Measurements from ENCODE around the gene FAM3C.

Gene FAM3C

DNA sequence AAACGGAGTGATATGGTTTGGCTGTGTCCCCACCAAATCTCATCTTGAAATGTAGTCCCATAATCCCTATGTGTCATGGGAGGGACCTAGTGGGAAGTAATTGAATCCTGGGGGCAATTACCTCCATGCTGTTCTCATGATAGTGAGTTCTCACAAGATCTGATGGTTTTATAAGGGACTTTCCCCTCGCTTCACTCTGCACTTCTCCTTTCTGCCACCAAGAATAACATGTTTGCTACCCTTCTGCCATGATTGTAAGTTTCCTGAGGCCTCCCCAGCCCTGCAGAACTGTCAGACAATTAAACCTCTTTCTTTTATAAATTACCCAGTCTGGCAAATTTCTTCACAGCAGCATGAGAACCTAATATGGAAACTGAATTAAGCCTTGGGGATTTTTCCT lies 19.1 kb downstream of the FAM3C start:
- no peak for DNase-seq

DNA sequence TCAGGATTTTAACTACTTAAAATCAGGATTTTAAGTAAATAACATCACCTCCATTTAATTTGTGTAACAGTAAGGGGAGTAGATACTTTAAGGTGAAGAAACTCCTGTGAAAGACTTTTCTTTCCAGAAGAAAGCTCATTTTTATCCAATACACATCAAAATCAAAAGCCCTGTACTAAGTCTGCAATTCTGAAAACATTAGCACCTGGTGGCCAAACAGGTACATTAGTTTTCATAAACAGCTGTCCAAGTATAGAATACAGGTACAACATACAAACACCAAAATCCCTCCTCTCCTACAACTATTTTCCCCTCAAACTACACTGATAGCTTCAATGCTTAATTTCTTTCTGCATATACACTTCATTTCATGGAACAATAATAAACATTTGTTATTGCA lies 22.9 kb downstream of the FAM3C start:
- no peak for DNase-seq

DNA sequence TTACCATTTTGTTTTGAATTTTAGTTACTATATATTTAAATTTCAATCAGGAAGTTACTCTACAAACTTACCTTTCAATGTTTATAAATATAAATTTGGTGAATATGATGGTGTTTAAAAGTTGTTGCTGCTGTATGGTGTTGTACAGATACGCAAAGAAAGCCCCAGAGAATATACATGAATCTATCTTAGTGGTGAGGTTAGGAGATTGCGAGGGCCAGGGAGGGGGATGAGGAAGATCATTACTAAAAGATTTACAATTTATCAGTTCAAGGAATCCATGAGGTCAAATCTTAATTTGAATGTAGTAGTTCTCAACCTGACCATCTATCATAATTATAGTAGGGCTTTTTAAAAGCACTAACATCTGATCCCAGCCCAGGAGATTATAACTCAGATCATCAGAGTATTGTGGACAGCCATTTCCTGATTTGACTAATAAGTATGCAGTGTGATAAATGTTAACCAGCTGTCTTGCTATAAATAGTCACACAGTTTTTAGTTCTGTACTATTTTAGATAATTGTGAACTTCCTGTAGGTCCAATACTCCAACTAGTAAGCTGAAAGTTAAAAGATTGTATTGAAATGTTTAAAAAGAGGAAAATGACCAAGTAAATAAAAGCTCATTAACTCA lies 23.6 kb downstream of the FAM3C start:
- DNase-seq = no peak

DNA sequence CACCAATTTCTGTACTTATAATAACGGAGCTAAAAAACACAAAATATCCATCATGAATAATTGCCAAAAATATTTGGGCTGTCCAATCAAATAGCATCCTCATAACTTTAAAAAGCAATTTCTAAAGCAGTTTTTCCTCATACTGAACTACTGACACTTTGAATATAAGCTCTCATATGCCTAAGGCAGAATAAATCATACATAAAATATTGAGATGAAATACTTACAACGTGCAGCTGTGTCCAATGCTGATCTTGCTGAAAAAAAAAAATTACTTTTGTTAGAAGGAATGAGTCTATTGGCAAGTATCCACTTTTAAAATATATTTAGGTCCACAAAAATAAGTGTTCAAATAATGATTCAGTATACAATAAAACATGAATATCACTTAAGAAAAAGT lies 24.2 kb downstream of the FAM3C start:
- no peak for DNase-seq

DNA sequence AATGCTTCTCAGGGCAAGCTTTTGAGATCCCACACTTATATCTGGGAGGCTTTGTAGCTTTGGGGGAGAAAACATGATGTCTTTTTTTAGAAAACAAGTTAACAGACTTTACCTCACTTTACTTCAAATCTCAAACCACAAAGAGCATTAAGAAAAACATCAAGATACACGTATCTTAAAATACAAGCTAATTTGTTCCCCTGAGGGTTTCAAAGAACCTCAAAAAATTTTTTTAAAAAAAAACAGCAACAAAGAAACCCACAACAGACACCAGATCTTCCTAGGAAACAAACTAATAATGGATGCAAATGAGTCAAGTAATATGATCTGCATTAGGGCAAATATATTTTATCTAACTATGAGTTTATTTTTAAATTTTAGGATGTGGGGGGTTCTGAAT lies 24.7 kb downstream of the FAM3C start:
- no peak for DNase-seq

DNA sequence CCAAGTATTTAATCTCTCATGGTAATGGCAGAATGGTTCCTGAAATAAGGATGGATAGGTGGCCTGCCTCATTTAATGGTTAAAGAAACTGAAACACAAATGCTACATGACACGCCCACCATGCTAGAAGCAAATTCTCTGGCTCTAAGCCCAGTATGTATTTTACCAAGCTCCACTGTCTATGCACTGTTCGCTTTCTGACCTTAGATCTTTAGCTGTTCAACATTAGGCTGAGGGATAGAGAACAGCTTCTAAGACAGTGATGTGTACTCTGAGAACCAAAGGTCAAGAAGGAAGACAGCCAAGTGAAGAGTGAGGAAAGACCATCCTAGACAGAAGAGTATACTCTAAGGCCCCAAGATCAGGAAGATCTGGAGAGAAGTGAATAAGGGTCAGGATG lies 26.6 kb downstream of the FAM3C start:
- no peak for DNase-seq

DNA sequence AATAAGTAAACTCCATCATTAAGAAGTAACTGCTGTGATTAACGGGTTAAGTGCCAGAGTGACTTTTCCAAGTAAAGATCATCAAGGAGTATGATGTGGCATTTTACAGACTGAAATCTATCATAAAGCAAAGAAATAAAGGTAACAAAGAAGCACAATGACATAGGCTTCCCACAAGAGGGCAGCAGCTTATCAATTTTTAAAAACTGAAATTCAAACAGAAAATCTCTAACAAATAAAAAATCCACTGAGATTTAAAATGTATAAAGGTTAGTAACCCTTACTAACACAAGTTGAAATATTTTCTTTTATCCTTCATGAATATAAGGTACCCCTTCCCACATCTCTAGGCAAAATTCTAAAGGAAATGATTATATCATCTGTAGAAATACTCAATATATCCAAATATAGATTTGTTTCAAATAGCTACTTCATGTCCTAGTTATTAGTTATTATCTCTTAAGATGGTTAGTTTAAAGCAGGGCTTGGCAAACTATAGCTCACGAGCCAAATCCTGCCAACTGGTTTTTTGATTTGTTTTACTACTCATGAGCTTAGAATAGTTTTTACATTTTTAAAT lies 29.2 kb downstream of the FAM3C start:
- DNase-seq = peak in 1 of 14 donors; percentile 13

DNA sequence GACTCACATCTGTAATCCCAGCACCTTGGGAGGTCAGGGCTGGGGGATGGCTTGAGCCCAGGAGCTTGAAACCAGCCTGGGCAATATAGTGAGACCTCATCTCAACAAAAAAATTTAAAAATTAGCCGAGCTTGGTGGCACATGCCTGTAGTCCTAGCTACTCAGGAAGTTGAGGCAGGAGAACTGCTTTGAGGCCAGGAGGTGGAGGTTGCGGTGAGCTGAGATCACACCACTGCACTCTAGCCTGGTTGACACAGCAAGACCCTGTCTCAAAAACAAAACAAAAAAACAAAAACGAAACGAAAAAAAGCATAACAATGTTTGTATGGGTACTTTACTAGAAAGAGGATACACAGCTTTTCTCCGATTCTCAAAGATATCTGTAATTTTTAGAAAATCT lies 35.5 kb downstream of the FAM3C start:
- DNase-seq = no peak

DNA sequence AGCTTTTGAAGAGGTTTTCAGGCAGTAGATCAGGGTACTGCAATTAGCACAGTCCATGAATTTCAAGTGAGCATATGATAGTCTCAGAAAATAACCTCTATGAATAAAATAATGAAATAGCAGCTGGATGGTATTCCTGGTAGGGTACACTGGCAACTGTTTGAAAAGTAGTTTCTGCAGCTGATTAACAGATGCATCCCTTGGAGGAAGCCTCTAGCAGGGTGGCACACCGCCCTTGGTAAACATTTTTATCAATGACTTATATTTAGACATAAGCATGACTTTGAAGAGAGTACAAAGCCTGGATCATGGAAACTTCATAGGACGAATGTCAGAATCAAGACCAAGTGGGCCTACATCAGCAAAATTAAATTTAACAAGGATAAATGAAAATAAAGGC lies 40.5 kb downstream of the FAM3C start:
- no peak for DNase-seq

DNA sequence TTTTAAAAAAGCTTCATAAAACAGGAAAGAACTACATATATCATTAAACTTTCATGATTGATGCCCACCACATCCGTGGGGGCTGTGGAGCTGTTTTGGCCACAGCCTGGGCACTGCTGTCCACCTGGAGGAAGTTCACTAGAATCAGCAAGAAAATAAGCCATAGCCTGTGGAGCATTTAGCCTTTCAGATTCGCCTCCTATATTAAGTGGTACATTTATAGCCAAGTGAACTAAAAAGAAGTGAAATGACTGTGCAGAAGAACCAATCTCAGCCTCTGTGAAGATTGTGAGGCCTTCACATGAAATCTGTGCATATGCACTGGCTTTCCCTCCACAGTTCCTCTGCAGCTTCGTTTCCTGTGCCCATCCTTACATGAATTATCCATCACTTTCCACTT lies 43.8 kb downstream of the FAM3C start:
- DNase-seq = no peak

DNA sequence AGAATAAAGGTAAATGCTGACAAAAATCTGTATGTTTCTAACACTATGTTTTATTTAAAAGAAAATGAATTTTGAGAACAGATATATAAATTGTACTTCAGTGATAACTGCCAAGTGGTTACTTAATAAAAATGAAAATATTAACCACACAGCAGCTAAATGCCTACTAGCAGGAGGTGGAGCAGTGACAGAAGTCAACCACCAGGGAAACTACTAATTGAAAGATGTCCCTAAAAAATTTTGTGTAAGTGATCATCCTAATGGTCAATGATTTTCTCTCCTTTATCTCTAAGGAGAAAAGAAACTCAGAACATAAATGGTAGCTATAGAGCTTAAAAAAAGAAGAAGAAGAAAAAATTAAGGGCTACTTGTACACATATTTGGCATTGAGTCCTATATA lies 44.4 kb downstream of the FAM3C start:
- DNase-seq = no peak

DNA sequence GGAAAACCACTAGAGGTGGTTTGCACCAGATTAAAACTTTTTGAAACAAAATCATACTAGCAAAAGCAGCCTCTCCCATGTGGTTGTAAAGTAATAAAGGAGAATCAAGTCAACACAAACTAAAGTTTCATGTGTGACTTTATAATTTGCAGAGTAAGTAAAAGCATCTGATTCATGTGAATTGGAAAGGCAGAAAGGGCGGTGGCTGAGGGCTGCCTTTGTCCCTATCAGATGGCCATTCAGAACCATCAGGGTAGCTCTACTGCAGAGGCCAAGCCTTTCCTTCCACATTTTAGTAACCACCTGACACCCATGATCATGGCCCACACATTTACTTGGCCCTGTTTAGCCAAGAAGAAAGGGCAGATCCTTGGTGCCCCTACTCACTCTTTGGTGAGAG lies 51.6 kb downstream of the FAM3C start:
- no peak for DNase-seq

DNA sequence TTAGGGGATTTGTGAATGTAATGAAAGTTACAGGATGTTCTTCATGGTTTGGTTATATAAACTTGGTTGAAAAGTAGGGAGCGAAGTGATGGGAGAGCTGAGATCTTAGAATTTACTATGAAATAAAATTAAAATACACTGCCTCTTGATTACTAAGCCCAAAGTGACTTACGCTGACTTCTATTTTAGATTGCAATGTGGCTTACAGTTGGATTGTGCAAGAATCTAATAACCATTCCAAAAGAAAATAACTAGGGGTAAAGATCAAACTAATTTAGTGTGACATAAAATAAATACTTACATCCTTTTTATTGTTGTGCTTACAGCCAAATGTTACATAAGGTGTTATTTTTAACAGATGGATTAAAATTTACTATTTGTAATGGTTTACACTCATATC lies 52.0 kb downstream of the FAM3C start:
- DNase-seq = no peak

DNA sequence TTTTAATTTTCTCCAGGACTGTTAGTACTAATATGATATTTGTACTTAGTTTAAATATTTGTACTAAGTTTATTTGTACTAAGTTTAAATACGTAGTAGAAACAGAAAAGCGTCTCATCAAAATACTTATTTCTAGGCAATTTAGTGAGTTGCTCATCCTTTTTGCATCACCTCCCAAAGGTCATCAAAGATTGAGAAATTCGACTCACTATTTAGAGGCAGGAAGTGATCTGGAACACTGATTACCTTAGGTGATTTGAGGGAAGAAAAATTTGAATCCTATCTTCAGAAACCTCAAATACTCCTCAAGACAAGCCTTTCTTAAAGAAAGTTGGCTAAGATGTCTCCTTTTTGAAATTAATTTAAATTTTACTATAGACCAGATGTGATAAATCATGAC lies 52.8 kb downstream of the FAM3C start:
- no peak for DNase-seq

DNA sequence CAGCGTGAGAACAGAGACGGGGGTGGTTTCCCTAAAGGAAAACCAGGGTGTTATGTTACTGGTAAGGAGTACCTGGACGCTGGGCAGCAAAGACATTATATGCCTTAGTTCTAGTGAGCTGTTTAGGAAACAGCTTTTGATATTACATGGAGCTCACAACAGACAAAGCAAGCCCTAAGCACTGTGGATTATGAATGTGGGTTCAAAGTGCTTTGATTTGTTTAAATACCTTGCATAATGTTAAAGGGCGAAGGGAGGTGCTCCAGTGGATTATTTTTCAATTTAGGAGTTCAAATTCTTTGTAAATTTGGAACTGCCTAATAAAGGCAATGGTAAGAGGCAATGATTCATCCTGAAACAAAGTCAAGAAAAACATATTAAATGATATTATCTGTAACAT lies 53.5 kb downstream of the FAM3C start:
- no peak for DNase-seq

DNA sequence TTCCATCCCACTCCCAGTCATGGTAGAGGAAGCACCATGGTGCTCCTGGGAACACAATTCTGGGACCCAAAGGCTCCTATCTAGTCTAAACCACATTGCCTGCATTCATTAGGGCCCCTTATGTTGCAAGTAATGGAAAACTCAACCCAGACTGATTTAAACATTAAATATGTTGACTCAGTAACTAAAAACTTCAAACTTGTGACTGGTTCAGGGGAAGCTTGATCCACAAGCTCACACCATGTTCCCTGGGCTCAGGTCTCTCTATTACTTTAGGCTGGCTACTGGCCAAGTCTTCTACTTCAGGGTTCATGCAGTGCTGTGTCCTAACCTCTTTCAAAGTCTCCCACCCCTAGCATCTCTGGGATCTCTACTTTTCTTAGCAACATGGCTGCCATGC lies 54.2 kb downstream of the FAM3C start:
- DNase-seq = no peak

DNA sequence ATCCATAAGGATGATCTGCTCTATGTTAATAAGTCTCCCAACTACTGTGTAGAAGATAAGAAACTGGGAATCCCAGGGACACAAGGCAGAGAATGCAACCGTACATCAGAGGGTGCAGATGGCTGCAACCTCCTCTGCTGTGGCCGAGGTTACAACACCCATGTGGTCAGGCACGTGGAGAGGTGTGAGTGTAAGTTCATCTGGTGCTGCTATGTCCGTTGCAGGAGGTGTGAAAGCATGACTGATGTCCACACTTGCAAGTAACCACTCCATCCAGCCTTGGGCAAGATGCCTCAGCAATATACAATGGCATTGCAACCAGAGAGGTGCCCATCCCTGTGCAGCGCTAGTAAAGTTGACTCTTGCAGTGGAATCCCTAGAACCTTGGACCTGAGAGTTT lies 57.0 kb downstream of the FAM3C start:
- DNase-seq = no peak

DNA sequence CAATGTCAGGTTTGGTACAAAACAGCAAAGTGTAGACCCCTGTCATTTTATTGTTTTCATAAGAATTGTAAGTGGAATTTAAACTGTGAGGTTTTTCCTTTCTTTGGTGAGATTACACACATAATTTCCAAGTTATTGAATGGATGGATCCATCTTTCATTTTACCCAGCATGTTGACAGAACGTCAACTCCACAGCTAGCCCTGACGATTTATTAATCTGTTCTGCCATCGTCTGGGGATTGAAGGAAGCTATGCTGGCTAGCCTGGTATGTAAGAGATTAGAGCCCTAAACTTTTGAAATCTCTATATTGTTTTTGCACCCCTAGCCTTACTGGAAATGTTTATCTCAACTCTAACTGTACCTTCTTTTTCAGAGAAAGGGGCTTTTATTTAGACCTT lies 58.7 kb downstream of the FAM3C start:
- no peak for DNase-seq

DNA sequence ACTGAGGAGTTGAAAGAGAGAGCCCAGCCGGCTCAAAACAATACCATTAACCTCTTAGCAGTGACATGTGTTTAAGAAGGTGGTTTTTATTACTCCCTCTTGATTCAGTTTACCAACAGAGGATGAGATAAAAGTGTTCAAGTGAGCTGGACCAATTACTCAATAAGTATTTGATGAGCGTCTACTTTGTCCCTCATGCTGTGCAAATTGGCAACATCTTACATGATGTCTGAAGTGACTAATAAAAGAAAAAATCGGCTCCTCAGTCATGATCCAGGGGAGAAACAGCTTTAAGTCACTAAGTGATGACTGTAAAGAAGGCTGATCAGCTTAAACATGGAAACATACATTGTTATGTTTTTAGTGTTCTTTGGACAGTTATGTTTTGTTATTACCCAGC lies 59.5 kb downstream of the FAM3C start:
- no peak for DNase-seq

DNA sequence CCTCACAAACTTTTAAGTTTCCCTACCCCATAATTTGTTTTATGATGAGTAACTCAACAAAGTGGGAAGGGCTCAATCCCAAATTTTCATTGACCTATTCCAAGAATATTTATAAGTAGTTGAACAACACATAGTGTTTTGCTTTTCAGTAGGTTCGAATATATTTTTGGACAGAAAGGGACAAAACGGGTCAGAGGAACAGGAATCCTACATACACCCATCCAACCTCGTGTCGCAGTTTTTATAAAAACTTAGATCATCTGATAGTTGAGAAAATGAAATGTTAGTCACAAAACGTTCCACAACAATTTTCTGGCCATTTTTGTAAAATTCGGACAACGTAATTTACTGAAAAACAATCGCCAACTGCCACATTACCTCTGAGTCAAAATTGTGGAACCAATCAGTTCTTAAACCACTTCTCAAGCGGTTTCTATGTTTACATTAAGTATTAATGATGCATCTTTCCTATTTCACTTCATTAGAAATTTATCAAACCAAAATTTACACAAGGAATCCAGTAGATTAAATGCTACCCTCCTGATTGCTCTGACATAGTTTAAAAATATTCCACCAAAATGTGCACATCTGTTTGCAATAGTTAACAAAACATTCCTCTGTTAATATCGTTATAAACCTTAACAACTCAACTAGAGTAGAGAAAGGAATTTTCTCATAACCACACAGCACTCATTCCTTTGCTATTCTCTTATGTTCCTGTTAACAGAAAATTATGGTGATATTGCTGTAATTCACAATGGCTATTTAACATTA lies 61.0 kb downstream of the FAM3C start:
- DNase-seq = no peak

DNA sequence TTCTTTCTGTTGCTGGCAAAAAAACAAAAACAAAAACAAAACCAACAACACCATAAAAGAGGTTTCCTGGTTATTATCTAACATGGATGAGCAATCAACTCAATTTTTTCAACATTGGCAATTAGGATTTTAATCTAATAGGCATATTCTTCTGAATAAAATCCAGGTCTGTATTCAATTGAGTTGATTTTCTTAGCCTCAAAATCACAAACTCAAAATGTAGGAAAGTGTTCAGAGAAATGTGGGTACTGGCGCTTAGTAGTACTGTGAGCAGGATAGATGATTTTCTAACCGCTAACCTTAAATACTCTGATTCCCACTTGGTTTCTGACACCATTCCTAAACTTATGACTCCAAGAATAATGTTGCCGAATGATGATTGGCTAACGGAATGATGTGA lies 61.7 kb downstream of the FAM3C start:
- DNase-seq = no peak

DNA sequence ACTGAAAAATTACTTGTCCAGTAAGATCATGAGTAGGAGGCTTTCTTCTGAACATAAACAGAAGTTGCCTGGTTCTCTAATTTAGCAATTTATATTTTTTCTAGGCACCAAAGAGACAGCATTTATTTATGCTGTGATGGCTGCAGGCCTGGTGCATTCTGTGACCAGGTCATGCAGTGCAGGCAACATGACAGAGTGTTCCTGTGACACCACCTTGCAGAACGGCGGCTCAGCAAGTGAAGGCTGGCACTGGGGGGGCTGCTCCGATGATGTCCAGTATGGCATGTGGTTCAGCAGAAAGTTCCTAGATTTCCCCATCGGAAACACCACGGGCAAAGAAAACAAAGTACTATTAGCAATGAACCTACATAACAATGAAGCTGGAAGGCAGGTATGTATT lies 64.5 kb downstream of the FAM3C start:
- no peak for DNase-seq

DNA sequence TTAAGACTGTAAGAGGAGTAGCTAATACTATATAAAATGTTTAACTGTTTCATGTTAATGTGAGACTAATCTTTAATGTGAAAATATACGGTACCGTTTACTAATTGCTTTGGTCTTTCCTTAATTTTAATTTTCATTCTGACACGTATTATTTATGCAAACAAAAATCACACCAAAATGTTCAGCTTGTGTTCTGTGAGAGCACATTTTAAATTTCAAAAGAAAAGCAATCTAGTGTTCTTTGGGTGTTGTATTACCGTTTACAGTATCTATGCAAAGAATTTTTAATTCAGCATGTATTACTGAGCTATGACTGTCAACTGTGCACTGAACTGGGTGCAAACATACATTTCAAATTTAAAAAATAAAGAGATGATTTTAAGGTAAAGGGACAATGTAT lies 65.1 kb downstream of the FAM3C start:
- no peak for DNase-seq
